Measurements from ENCODE around the gene SOSTDC1. TPM values are rescaled to one million over a fixed set of nuclear protein-coding genes. Genes with fewer than 3 reads are reported as not detected.
"Not testable (repeated sequence)": the region's sequence is repeated elsewhere in the genome, so short reads cannot be mapped to it uniquely, and the experiment has no call there.

Gene SOSTDC1
- polyA plus RNA-seq, 3 donors = 45.8 to 58.9 (median 47.4) TPM

DNA sequence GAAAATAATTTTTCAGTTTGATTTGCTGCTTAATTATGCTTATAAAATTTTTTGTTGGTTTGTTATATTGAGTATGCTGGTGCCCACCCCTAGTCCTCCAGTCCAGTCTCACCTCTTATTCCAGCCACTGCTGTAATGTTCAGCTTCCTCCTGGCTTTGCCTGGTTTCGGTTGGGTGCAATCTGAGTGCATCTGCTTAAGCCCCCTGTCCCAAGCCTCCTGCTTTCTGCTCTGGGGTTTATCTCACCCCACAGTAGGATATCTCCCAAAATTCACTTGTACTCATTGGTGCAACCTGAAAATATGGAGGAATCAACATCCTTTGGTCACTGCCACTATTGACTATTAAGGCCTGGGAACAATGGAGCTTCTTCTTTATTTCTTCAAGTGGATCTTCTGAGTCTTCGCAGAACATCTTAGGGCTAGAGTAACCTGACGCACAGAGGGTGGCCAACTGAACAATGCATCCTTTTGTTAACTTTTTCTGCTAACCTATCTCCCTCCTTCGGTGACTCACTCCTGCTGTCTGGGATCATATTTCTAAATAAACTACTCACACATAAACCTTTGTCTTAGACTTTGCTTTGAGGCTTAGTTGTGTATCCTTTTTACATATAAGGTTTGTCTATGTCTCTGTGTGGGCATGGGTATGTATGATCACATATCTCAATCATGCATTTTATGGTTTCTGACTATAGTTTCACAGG lies 19.1 kb upstream of the SOSTDC1 start:
- no peak for DNase-seq (ENCODE audit: extremely low read depth in 1 of 11, low read depth in 9 of 11, low spot score in 4 of 11)

- DNase-seq (ENCODE audit: extremely low read depth in 1 of 11, low read depth in 9 of 11, low spot score in 4 of 11) = no peak
These were observed 14.1 kb upstream of the SOSTDC1 start for GRCh38 chr7:16479591-16479990.

DNA sequence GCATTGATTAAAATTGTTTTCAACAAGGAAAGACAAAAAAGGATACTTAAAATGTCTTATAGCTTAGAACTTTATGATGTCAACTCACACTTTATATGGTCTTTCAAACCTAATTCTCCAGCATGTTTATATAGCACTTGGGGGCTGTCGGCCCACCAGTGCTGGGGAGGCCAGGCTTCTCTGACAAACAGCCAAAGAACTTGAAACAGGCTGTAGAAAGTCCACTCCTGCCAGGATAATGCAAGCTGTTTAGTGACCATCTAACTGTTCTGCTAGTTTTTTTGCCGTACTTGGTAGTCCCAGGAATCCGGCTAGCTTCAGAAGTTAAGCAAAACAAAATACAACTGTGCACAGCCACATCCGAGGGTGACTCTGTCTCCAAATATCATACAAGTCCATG lies 13.6 kb upstream of the SOSTDC1 start:
- no peak for DNase-seq (ENCODE audit: extremely low read depth in 1 of 11, low read depth in 9 of 11, low spot score in 4 of 11)

DNA sequence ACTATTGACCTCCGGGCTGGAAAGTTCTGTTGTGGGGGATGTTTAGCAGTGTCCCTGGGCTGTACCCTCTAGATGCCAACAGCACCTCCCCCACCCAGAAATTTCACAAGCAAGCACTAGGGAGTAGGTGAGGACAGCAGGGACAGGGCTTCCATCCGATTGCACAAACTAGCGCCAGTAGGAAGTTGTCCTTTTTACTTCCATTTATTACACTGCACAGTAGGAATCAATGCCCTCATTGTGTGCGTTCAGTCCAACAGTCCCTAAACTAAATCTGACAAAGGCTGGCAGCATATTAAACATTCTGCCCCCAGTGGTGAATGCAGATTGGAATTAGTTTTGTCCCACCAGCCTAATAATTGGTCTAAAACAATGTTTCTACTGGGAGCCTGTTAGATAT lies 6.4 kb upstream of the SOSTDC1 start:
- no peak for DNase-seq (ENCODE audit: extremely low read depth in 1 of 11, low read depth in 9 of 11, low spot score in 4 of 11)

- DNase-seq (ENCODE audit: extremely low read depth in 1 of 11, low read depth in 9 of 11, low spot score in 4 of 11) = no peak
These were observed 1.4 kb downstream of the SOSTDC1 start for GRCh38 chr7:16463949-16464715.

GRCh38 chr7:16463520-16463919 lies 2.0 kb downstream of the SOSTDC1 start:
- peak in 1 of 11 donors; percentile 22 for DNase-seq (ENCODE audit: extremely low read depth in 1 of 11, low read depth in 9 of 11, low spot score in 4 of 11)

DNA sequence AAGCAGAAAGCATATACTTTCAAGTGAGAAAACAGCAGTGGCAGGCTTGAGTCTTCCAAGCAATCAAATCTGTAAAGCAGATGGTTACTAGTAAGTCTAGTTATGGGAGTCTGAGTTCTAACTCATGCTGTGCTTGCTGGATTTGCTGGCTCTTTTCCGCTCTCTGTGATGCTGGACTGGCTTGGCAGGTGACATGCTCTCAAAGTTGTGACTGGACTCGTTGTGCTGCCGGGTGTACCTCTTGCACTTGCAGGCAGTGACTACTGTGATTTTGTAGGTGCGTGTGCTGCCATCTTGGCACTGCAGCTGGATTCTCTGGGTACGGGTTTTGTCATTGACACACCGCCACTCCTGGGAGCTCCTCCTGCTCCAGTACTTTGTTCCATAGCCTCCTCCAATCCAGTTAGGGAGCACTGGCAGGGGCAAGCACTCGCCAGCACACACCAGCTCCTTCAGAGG lies 3.1 kb downstream of the SOSTDC1 start:
- DNase-seq (ENCODE audit: extremely low read depth in 1 of 11, low read depth in 9 of 11, low spot score in 4 of 11) = no peak

GRCh38 chr7:16460789-16461493 lies 4.6 kb downstream of the SOSTDC1 start:
- no peak for DNase-seq (ENCODE audit: extremely low read depth in 1 of 11, low read depth in 9 of 11, low spot score in 4 of 11)

- not testable (repeated sequence) for DNase-seq (ENCODE audit: extremely low read depth in 1 of 11, low read depth in 9 of 11, low spot score in 4 of 11)
These were observed 9.2 kb downstream of the SOSTDC1 start for GRCh38 chr7:16456303-16456702.

DNA sequence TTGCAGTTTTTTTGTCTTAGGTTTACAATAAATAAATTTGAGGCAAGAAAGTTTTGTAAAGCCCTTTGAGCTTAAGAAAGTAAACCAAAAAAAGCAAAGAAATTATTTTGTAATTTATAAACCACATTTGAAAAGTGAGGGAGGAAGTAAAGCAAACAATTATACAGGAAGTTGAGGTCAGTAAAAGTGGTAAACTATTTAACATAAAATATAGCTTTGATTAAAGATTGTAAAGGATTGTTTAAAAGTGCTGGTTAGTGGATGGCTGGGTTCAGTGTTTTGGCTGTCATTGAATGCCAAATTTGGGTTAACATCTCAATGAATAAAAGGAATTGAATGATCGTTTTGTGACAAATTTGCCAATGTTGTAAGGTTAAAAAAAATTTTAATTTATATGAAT lies 9.9 kb downstream of the SOSTDC1 start:
- no peak for DNase-seq (ENCODE audit: extremely low read depth in 1 of 11, low read depth in 9 of 11, low spot score in 4 of 11)

GRCh38 chr7:16450366-16450765 lies 15.2 kb downstream of the SOSTDC1 start:
- DNase-seq (ENCODE audit: extremely low read depth in 1 of 11, low read depth in 9 of 11, low spot score in 4 of 11) = no peak

DNA sequence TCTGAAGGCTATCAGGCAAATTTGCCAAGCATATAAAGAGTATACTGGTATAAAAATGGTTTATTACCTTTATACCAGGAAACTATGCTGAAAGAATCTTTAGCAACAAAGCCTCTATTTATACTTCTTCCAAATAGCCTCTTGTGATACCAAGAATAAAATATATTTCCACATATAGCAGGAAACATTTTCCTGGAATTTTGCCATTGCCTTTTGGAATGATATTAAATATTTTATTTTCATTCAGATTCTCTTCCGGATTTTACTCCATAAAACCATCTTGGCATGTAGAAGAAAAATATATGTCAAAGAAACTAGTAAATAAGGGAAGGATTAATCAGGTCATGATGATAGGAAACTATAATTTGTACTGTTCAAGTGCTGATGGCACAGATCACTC lies 17.7 kb downstream of the SOSTDC1 start:
- no peak for DNase-seq (ENCODE audit: extremely low read depth in 1 of 11, low read depth in 9 of 11, low spot score in 4 of 11)

DNA sequence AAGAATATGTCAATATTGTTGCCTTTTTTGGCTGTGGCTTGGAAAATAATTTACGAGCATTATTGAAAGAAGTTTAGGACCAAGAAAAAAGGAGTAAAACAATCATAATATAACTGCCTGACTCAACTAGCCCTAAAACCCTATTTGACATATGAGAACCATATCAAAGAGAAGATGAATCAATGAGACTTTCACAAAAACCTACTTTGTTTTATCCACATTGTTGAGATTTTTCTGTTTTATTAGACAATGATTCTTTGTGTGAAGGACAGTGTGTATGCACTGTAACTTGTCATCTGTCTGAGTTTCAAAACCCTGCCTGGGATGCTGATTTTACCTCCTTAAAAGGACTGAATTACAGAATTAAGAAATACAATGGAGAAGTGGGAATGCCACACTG lies 19.0 kb downstream of the SOSTDC1 start:
- no peak for DNase-seq (ENCODE audit: extremely low read depth in 1 of 11, low read depth in 9 of 11, low spot score in 4 of 11)

- not testable (repeated sequence) for DNase-seq (ENCODE audit: extremely low read depth in 1 of 11, low read depth in 9 of 11, low spot score in 4 of 11)
These were observed 21.7 kb downstream of the SOSTDC1 start for GRCh38 chr7:16443871-16444270.

GRCh38 chr7:16438988-16439387 lies 26.6 kb downstream of the SOSTDC1 start:
- no peak for DNase-seq (ENCODE audit: extremely low read depth in 1 of 11, low read depth in 9 of 11, low spot score in 4 of 11)

DNA sequence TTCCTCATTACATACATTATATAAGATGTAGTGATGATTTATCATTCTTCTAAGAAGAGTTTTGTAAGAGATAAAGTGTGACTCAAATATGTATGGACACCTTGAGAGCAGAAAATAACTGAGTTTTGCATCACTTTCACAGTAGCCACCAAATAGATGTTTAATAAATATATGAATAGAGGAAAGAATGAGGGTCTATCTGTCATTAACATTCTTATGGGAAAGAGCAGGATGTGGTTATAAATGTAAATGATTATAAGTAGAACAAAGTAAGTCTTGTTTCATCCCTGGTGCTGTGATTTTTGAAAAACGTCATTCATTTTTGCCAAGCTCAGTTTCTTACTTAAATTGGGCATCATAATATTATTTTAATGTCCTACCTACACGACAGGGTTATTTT lies 29.2 kb downstream of the SOSTDC1 start:
- DNase-seq (ENCODE audit: extremely low read depth in 1 of 11, low read depth in 9 of 11, low spot score in 4 of 11) = no peak

- DNase-seq (ENCODE audit: extremely low read depth in 1 of 11, low read depth in 9 of 11, low spot score in 4 of 11) = no peak
These were observed 31.9 kb downstream of the SOSTDC1 start for GRCh38 chr7:16433568-16434122.

DNA sequence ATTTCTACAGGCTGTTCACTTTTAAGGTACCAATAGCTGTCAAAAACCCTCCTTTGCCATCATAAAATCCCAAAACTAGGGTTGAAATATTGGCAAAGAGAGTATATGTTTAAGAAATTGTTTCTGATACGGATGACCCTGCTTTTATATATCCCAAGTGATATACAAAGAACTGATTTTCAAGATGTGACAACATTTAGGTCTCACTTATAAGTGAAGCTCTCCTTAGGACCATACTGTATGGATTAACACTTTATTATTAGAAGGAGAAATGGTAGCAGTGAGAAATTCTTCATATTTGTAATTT lies 33.2 kb downstream of the SOSTDC1 start:
- DNase-seq (ENCODE audit: extremely low read depth in 1 of 11, low read depth in 9 of 11, low spot score in 4 of 11) = no peak

DNA sequence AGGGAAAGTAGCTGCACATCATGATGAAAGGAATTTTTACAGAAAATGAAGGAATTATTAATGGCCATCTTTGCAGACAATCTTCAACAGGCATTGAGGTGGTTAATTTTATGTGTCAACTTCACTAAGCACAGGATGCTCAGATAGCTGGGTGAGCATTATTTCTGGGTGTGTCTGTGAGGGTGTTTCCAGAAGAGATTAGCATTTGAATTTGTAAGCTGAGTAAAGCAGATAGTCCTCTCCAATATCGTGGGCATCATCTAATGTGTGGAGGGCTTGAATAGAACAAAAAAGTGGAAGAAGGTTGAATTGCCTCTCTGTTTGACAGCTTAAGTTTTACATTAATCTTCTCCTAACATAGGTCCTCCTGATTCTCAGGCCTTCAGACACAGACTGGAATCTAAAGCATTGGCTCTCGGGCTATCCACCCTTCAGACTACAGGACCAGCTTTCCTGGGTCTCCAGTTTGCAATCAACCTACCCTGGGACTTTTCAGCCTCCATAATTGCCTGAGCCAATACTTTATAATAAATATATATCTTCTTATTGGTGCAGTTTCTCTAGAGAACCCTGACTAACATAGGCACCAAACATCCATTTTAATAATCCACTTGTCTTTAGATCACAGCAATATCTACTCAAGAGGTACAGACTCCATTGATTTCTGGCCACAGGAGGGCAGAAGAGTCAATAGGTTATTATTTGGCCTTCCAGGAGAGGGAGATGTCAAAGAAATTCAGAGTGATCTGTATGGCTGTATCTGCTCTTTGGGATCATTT lies 33.7 kb downstream of the SOSTDC1 start:
- peak in 1 of 11 donors; percentile 13 for DNase-seq (ENCODE audit: extremely low read depth in 1 of 11, low read depth in 9 of 11, low spot score in 4 of 11)
